Right atrium auricular region (tissue), 2 donors: ENCODE measurements around the gene NCSTN. TPM values are rescaled to one million over a fixed set of nuclear protein-coding genes. Genes with fewer than 3 reads are reported as not detected.

Experiments
- DNase-seq: peaks from one replicate; pipeline ENCODE4 v3.0.0-alpha.2; 2019; ENCODE audit warnings: low spot score
- H3K27ac ChIP-seq, 2 donors: fragments of 200-600 bp; sonication (generic); 1 replicate in 1 of 2; 2 replicates in 1 of 2; pipeline ENCODE4 v1.5.1; 2016 to 2019
- H3K27me3 ChIP-seq, 2 donors: fragments of 200-600 bp; sonication (generic); one replicate each; pipeline versions ENCODE4 v1.5.1 to v1.6.0; 2017 to 2019
- H3K36me3 ChIP-seq: fragments of 200-600 bp; sonication (generic); one replicate; pipeline ENCODE4 v1.5.1; 2016
- H3K4me1 ChIP-seq, 2 donors: fragments of 200-600 bp; sonication (generic); one replicate each; pipeline versions ENCODE4 v1.5.1 to v1.6.0; 2017 to 2019
- H3K4me3 ChIP-seq, 2 donors: fragments of 200-600 bp; sonication (generic); 1 replicate in 1 of 2; 2 replicates in 1 of 2; pipeline ENCODE4 v1.5.1; 2017 to 2019; ENCODE audit warnings: mild to moderate bottlenecking in 1 of 2, moderate library complexity in 1 of 2
- H3K9me3 ChIP-seq, 2 donors: fragments of 200-600 bp; sonication (generic); one replicate each; pipeline ENCODE4 v1.5.1; 2019
- CTCF ChIP-seq, 2 donors: fragments of 200-600 bp; sonication (generic); IDR thresholded peaks; one replicate each; pipeline ENCODE4 v1.5.1; 2019; ENCODE audit warnings: antibody characterized with exemption in 2 of 2
- total RNA-seq, 2 donors: library from RNA; depleted of rRNA; stranded (reverse); fragments of >200 nt; gene quantifications; one replicate each; pipeline ENCODE4 v1.1.0, GENCODE V29; 2016

Gene NCSTN
- total RNA-seq, 2 donors from 2014 or later: 63.4 to 71.3 TPM

GRCh38 chr1:160342526-160342925, 657 bp upstream of the NCSTN start:
- Histone ChIP-seq H3K27ac (peak overlapping the region; percentile 89 to 96), H3K4me3 (peak overlapping the region; percentile 87 to 94), H3K4me1 (peaks cover 0 to 38% of the 10 kb centered on the region in 2 donors), H3K36me3 (peaks cover 22% of the 10 kb centered on the region), H3K9me3 (no peaks in the 10 kb centered on the region), H3K27me3 (no peaks in the 10 kb centered on the region)
- DNase-seq: no peak
- TF ChIP-seq CTCF (IDR thresholded peaks at IDR 0.05): no peak

GRCh38 chr1:160344241-160344640, 1.1 kb downstream of the NCSTN start:
- Histone ChIP-seq H3K9me3 (no peaks in the 10 kb centered on the region), H3K4me1 (peaks cover 0 to 38% of the 10 kb centered on the region in 2 donors), H3K36me3 (peaks cover 21% of the 10 kb centered on the region), H3K27ac (peak overlapping the region in 1 of 2 donors; percentile 96), H3K4me3 (peak overlapping the region; percentile 87 to 94), H3K27me3 (no peaks in the 10 kb centered on the region)
- no peak for TF ChIP-seq CTCF (IDR thresholded peaks at IDR 0.05)
- no peak for DNase-seq

GRCh38 chr1:160344936-160345335, 1.8 kb downstream of the NCSTN start:
- Histone ChIP-seq H3K27ac (no peak overlapping the region), H3K4me3 (no peak overlapping the region), H3K4me1 (peaks cover 0 to 38% of the 10 kb centered on the region in 2 donors), H3K27me3 (no peaks in the 10 kb centered on the region), H3K36me3 (peaks cover 22% of the 10 kb centered on the region), H3K9me3 (no peaks in the 10 kb centered on the region)
- no peak for DNase-seq
- no peak for TF ChIP-seq CTCF (IDR thresholded peaks at IDR 0.05)

GRCh38 chr1:160346463-160346862, 3.3 kb downstream of the NCSTN start:
- Histone ChIP-seq H3K36me3 (peaks cover 37% of the 10 kb centered on the region), H3K4me1 (peaks cover 0 to 30% of the 10 kb centered on the region in 2 donors), H3K9me3 (no peaks in the 10 kb centered on the region), H3K27ac (no peak overlapping the region), H3K4me3 (no peak overlapping the region), H3K27me3 (no peaks in the 10 kb centered on the region)
- no peak for DNase-seq
- no peak for TF ChIP-seq CTCF (IDR thresholded peaks at IDR 0.05)

GRCh38 chr1:160346958-160347357, 3.8 kb downstream of the NCSTN start:
- no peak overlapping the region for H3K4me3 ChIP-seq
- H3K4me1 ChIP-seq: peaks cover 0 to 28% of the 10 kb centered on the region in 2 donors
- H3K9me3 ChIP-seq: no peaks in the 10 kb centered on the region
- H3K36me3 ChIP-seq: peaks cover 42% of the 10 kb centered on the region
- TF ChIP-seq CTCF (IDR thresholded peaks at IDR 0.05): no peak
- H3K27me3 ChIP-seq: no peaks in the 10 kb centered on the region
- no peak overlapping the region for H3K27ac ChIP-seq
- DNase-seq: no peak

- H3K27me3 ChIP-seq: no peaks in the 10 kb centered on the region
- no peak for TF ChIP-seq CTCF (IDR thresholded peaks at IDR 0.05)
- H3K27ac ChIP-seq: peak overlapping the region; percentile 65 to 69
- H3K36me3 ChIP-seq: peaks cover 88% of the 10 kb centered on the region
- DNase-seq: peak; percentile 23
- peaks cover 0 to 16% of the 10 kb centered on the region in 2 donors for H3K4me1 ChIP-seq
- no peak overlapping the region for H3K4me3 ChIP-seq
- no peaks in the 10 kb centered on the region for H3K9me3 ChIP-seq
These were observed 8.4 kb downstream of the NCSTN start for GRCh38 chr1:160351629-160352028.
